Hypothalamus (tissue), 51 donors: ENCODE measurements around the gene LRRC25.
"Not testable (repeated sequence)": the region's sequence is repeated elsewhere in the genome, so short reads cannot be mapped to it uniquely, and the experiment has no call there.

Source experiments
- DNase-seq, 51 donors: peaks; one replicate each; lab custom pipeline; 2025; lab: John Stamatoyannopoulos, UW

The LRRC25 gene

DNA sequence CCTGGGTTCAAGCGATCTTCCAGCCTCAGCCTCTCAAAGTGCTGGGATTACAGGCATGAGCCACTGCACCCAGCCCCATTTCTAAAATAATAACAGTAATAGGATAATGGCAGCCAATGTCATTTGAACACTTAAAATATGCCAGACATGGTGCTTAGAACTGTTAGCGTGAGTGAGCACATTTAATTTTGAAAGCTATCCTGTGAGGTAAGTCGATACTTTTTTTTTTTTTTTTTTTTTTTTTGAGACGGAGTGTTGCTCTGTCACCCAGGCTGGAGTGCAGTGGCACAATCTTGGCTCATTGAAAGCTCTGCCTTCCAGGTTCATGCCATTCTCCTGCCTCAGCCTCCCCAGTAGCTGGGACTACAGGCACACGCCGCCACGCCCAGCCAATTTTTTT, 42.7 kb downstream of the LRRC25 start:
- DNase-seq, result not testable (repeated sequence)

DNA sequence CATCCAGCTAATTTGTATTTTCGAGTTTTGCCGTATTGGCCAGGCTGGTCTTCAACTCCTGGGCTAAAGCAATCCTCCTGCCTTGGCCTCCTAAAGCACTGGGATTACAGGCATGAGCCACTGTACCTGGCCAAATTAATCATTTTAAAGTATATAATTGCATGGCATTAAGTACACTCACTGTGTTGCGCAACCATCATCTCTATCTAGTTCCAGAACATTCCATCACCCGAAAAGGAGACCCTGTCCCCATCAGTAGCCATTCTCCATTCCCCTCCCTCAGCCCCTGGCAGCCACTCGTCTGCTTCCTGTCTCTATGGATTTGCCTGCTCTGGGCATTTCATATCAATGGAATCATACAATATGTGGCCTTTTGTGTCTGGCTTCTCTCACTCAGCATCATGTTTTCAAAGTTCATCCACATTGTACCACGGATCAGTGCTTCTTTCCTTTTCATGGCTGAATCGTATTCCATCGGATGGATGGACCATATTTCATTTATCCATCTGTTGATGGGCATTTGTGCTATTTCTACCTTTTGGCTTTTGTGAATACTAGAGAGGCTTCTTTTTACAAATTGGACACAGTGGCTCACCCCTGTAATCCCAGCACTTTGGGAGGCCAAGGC, 43.9 kb downstream of the LRRC25 start:
- DNase-seq, result no peak

DNA sequence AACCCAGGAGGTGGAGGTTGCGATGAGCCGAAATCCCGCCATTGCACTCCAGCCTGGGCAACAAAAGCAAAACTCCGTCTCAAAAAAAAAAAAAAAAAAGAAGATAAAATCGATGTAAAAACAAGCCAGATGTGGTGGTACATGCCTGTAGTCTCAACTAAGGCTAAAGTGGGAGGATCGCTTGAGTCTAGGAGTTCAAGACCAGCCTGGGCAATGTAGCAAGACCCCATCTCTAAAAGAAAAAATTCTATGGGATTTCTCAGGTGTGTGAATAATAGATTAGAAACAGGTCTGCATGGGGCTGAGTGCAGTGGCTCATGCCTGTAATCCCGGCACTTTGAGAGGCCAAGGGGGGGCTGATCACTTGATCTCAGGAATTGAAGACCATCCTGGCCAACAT, 45.9 kb downstream of the LRRC25 start:
- DNase-seq, result no peak

DNA sequence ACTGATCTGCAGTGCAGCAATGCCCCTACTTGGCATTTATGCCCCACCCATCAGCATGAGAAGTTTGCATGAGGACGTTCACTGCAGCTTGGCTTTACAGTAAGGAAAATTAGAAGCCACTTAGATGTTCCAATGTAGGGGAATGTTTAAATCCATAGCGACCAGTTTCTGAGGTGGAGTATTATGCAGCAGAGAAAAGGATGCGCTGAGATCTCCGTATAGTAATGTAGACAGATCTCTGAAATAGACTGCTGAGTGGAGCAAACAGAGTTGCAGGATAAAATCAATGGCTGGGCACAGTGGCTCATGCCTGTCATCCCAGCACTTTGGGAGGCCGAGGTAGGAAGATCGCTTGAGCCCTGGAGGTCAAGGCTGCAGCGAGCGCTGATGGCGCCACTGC, 46.9 kb downstream of the LRRC25 start:
- no peak for DNase-seq

DNA sequence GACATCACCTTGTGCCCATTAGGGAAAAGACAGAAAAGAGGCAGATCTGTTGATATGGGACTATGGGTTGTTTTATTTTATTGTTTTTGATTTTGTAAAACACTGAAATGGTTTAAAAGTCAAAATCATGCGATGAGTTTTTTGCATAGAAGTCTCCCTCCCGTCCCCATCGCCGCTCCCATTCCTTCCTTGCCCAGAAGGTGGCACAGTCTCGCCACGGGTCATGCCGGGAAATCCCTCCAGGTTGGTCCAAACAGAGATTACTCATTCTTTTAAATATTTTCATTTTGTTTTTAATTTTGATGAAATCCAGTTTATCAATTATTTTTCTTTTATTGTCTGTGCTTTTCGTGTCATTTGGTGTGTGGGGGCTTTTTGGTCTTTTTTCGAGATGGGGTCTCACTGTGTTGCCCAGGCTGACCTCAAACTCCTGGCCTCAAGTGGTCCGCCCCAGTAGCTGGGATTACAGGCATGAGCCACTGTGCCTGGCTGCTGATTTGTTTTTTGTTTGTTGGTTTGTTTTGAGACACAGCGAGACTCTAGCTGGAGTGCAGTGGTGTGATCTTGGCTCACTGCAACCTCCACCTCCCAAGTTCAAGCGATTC, 47.8 kb downstream of the LRRC25 start:
- DNase-seq, result peak in 11 of 51 donors; percentile 2 to 32 (median 6)

DNA sequence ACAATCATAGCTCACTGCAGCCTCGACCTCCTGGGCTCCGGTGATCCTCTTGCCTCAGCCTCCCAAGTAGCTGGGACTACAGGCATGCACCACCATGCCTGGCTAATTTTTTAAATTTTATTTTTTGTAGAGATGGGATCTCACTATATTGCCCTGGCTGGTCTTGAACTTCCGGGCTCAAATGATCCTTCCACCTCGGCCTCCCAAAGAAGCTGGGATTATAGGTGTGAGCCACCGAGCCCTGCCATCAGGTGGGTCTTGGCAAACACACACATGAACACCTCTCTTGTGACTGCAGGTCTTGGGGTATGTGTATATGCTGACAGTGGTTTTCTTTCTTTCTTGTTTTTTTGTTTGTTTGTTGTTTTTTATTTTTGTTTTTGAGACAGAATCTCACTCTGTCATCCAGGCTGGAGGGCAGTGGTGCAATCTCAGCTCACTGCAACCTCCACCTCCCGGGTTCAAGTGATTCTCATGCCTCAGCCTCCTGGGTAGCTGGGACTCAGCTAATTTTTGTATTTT, 48.5 kb downstream of the LRRC25 start:
- DNase-seq, result not testable (repeated sequence)

DNA sequence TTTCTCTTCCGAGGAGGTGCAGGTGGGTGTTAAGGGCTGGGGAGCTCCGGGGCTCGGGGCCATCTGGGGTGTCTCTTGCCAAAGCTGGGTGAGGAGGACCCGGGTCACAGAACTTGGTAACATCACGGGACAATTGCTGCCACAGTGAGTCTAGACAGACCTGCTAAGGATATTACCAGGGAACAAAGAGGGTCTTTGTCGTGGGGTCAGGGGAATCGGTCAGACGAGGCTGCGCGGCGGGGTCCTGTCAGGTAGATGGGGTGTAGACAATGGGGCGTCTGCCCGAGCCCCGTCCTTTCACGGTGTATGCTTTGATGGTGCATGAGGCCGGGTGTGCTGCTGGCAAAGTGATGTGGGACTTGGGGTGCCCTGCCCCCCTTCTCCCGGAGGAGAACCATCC, 49.3 kb downstream of the LRRC25 start:
- no peak for DNase-seq

DNA sequence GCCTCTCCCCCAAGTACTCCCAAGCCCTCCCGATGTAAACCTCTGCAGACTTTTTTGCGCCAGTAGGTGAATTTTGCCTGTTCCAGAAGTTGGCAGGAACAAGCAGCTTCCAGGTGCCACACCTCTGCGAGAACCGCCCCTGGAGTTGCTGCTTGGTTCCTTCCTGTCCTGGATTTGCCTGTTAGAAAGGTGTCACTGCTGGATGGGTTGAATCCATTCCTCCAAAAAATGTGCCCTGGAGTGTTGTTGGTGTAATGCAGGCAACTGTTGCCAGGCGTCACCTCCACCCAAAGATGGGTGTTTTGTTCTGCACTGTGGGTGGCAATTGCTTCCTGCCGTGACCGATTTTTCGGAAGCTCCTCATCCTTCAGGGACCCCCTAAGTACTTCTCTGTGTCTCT, 51.3 kb downstream of the LRRC25 start:
- DNase-seq, result no peak

DNA sequence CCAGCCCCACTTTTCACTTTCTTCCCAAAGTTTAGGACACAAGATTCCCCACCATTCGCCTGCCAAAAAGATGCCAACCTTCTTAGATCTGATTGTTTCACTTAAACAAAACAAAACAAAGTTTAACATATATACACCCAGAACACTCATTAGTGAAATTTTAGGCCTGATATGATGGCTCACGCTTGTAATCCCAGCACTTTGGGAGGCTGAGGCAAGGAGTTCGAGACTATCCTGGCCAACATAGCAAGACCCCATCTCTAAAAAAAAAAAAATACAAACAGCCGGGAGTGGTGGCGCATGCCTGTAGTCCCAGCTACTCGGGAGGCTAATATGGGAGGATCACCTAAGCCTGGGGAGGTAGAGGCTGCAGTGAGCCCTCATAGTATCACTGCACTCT, 52.1 kb downstream of the LRRC25 start:
- DNase-seq, result no peak

DNA sequence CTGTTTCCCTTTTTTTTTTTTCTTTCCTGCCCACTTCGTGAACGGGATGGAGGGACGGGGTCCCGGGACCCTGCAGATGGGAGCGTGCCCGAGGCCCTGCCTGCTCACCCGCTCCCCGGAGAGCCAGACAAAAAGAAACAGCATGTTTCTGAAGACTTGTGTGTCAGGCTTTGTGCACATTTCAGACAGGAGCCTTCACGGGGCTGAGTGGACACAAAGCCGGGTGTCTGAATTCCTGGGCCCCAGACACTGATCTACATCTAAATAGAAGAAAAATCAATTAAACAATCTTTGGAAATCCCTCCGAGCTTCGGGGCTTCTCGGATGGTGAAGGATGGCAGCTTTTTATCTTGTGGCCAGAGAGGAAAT, 52.9 kb downstream of the LRRC25 start:
- DNase-seq, result no peak

DNA sequence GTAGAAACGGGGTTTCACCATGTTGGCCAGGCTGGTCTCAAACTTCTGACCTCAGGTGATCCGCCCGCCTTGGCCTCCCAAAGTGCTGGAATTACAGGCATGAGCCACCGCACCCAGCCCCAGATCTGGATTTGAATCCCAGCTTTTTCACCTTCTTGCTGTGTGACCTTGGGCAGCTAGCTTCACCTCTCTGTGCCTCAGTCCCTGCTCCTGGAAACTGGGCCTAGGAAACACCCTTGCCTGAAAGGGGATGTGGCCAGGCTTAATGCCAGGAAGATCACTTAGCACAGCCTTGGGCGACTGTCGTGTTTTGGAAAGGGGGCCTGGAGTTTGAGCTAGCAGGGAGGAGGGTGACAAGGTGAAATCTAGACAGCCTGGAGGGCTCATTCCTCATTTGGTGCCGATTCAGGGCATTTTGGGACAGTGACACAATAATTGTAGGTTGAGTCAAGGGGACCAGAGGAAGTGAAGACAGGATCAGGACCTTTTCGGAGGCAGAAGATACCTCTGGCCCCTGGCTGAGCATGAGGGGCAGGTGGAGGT, 55.3 kb downstream of the LRRC25 start:
- DNase-seq, result no peak
